IMR-90 (cell line): Measurements from ENCODE around the gene MEGF10. TPM values are rescaled to one million over a fixed set of nuclear protein-coding genes. Genes with fewer than 3 reads are reported as not detected.

ENCODE experiments used
- ATAC-seq: fragments of 200-7000 bp; cut with Tn5 transposase; 2 replicates; pipeline ENCODE4 v1.9.1; 2020; ENCODE audit warnings: low read depth, mild to moderate bottlenecking, moderate library complexity
- BruUV-seq: library from RNA; stranded (reverse); fragments of 400-500 nt; replicated peaks from 2 replicates; lab custom pipeline; 2021; lab: Mats Ljungman, UMichigan
- CTCF ChIA-PET: fragments of 300-600 bp; formaldehyde crosslinking; extraction: SDS; loops from one replicate; lab custom pipeline; 2021; ENCODE audit warnings: antibody characterized with exemption; lab: Yijun Ruan, JAX
- POLR2A ChIA-PET: fragments of 300-600 bp; sonication (Branson Sonifier 250); formaldehyde crosslinking; loops from one replicate; lab custom pipeline; 2022; ENCODE audit warnings: antibody characterized with exemption; ENCODE audit not compliant: unreplicated experiment; lab: Charles Lee
- DNase-seq: peaks from one replicate; pipeline ENCODE4 v3.0.0; 2013
- H2AFZ ChIP-seq: replicated peaks from 2 replicates; pipeline ENCODE3; 2013; ENCODE audit warnings: low read length, mild to moderate bottlenecking; ENCODE audit not compliant: poor library complexity
- H2AK5ac ChIP-seq: 2 replicates; pipeline ENCODE4 v1.6.1; 2013; ENCODE audit warnings: low read depth, low read length, inconsistent platforms
- H2AK9ac ChIP-seq: replicated peaks from 2 replicates; pipeline ENCODE3; 2013; ENCODE audit warnings: mild to moderate bottlenecking, low read depth, low read length, moderate library complexity; ENCODE audit not compliant: poor library complexity
- H2BK120ac ChIP-seq: 2 replicates; pipeline ENCODE4 v1.6.1; 2013; ENCODE audit warnings: low read depth, low read length, inconsistent platforms
- H2BK15ac ChIP-seq: 3 replicates; pipeline ENCODE4 v1.6.1; 2013; ENCODE audit warnings: low read depth, low read length, inconsistent platforms
- H2BK20ac ChIP-seq: 2 replicates; pipeline ENCODE4 v1.6.1; 2013; ENCODE audit warnings: low read depth, mild to moderate bottlenecking, inconsistent platforms, low read length, moderate library complexity
- H2BK5ac ChIP-seq: 2 replicates; pipeline ENCODE4 v1.6.1; 2013; ENCODE audit warnings: mild to moderate bottlenecking, low read depth, low read length, inconsistent platforms; ENCODE audit not compliant: poor library complexity, severe bottlenecking
- H3K14ac ChIP-seq: replicated peaks from 2 replicates; pipeline ENCODE4 v1.6.1; 2013; ENCODE audit warnings: low read depth, low read length, inconsistent platforms
- H3K18ac ChIP-seq: 2 replicates; pipeline ENCODE4 v1.6.1; 2013; ENCODE audit warnings: low read depth, low read length, control low read depth
- H3K23ac ChIP-seq: 2 replicates; pipeline ENCODE4 v1.6.1; 2013; ENCODE audit warnings: low read depth, low read length, inconsistent platforms
- H3K27ac ChIP-seq: 2 replicates; pipeline ENCODE4 v1.5.1; 2013; ENCODE audit warnings: mild to moderate bottlenecking, control low read depth, low read length; ENCODE audit not compliant: insufficient read depth
- H3K27me3 ChIP-seq: 2 replicates; pipeline ENCODE4 v1.6.1; 2013; ENCODE audit warnings: low read length; ENCODE audit not compliant: control insufficient read depth, insufficient read depth
- H3K36me3 ChIP-seq: 2 replicates; pipeline ENCODE4 v1.6.1; 2013; ENCODE audit warnings: low read length, mixed read lengths; ENCODE audit not compliant: control insufficient read depth, insufficient read depth
- H3K4ac ChIP-seq: 2 replicates; pipeline ENCODE4 v1.6.1; 2013; ENCODE audit warnings: low read depth, low read length, inconsistent platforms
- H3K4me1 ChIP-seq: 2 replicates; pipeline ENCODE4 v1.6.1; 2013; ENCODE audit warnings: low read length, mixed read lengths; ENCODE audit not compliant: control insufficient read depth, insufficient read depth
- H3K4me2 ChIP-seq: 2 replicates; pipeline ENCODE4 v1.6.1; 2013; ENCODE audit warnings: low read depth, mild to moderate bottlenecking, control low read depth, low read length, moderate library complexity
- H3K4me3 ChIP-seq: 2 replicates; pipeline ENCODE4 v1.5.1; 2013; ENCODE audit warnings: low read depth, mild to moderate bottlenecking, control low read depth, low read length, moderate library complexity; ENCODE audit not compliant: insufficient read depth
- H3K56ac ChIP-seq: 2 replicates; pipeline ENCODE4 v1.6.1; 2013; ENCODE audit warnings: low read length, inconsistent platforms; ENCODE audit not compliant: insufficient read depth; ENCODE audit errors: extremely low read depth
- H3K79me1 ChIP-seq, 2 experiments: 2 replicates each; pipeline ENCODE4 v1.6.1; 2013; ENCODE audit warnings: low read length in 2 of 2, inconsistent platforms in 1 of 2, low read depth in 1 of 2
- H3K9ac ChIP-seq: 2 replicates; pipeline ENCODE4 v1.6.1; 2013; ENCODE audit warnings: low read depth, low read length, control low read depth
- H3K9me1 ChIP-seq: 2 replicates; pipeline ENCODE4 v1.6.1; 2013; ENCODE audit warnings: low read length, inconsistent platforms; ENCODE audit not compliant: insufficient read depth
- H3K9me3 ChIP-seq: 2 replicates; pipeline ENCODE4 v1.6.1; 2013; ENCODE audit warnings: low read length; ENCODE audit not compliant: control insufficient read depth, insufficient read depth
- H4K20me1 ChIP-seq: 2 replicates; pipeline ENCODE4 v1.6.1; 2013; ENCODE audit warnings: low read length, inconsistent platforms; ENCODE audit not compliant: insufficient read depth
- H4K5ac ChIP-seq: 2 replicates; pipeline ENCODE4 v1.6.1; 2013; ENCODE audit warnings: mild to moderate bottlenecking, low read depth, low read length, control low read depth
- H4K8ac ChIP-seq, 2 experiments: 2 replicates each; pipeline ENCODE4 v1.6.1; 2013; ENCODE audit warnings: low read depth in 2 of 2, low read length in 2 of 2, control low read depth in 1 of 2, inconsistent platforms in 1 of 2
- H4K91ac ChIP-seq: 2 replicates; pipeline ENCODE4 v1.6.1; 2013; ENCODE audit warnings: low read depth, low read length, inconsistent platforms; ENCODE audit not compliant: insufficient read depth
- BHLHE40 ChIP-seq: fragments of 150-350 bp; IDR thresholded peaks from 2 replicates; pipeline ENCODE4 v1.6.1; 2016; ENCODE audit warnings: mild to moderate bottlenecking, low read depth, low read length
- CEBPB ChIP-seq: IDR thresholded peaks from 2 replicates; pipeline ENCODE4 v1.6.1; 2012; ENCODE audit warnings: low read depth, low read length, improper control_type of control experiment
- CHD1 ChIP-seq: IDR thresholded peaks from 2 replicates; pipeline ENCODE4 v1.6.1; 2012; ENCODE audit warnings: low read depth, low read length, improper control_type of control experiment
- CTCF ChIP-seq: conservative IDR thresholded peaks from 2 replicates; pipeline ENCODE4 v1.5.1; 2012; ENCODE audit warnings: mild to moderate bottlenecking, low read depth, low read length, improper control_type of control experiment
- ELK1 ChIP-seq: fragments of 150-350 bp; IDR thresholded peaks from 2 replicates; pipeline ENCODE4 v1.6.1; 2016; ENCODE audit warnings: low read depth, mild to moderate bottlenecking, low read length, moderate library complexity, borderline replicate concordance
- FOS ChIP-seq: fragments of 150-350 bp; IDR thresholded peaks from 2 replicates; pipeline ENCODE4 v1.6.1; 2016; ENCODE audit warnings: low read depth, low read length
- MAFK ChIP-seq: IDR thresholded peaks from 2 replicates; pipeline ENCODE4 v1.6.1; 2012; ENCODE audit warnings: low read depth, low read length, improper control_type of control experiment
- MAZ ChIP-seq: IDR thresholded peaks from 2 replicates; pipeline ENCODE4 v1.6.1; 2012; ENCODE audit warnings: low read depth, mild to moderate bottlenecking, low read length, improper control_type of control experiment, moderate library complexity, borderline replicate concordance
- MXI1 ChIP-seq: IDR thresholded peaks from 2 replicates; pipeline ENCODE4 v1.6.1; 2012; ENCODE audit warnings: low read depth, mild to moderate bottlenecking, low read length, moderate library complexity, borderline replicate concordance
- NFE2L2 ChIP-seq: fragments of 150-350 bp; IDR thresholded peaks from 2 replicates; pipeline ENCODE4 v1.6.1; 2016; ENCODE audit warnings: low read depth, mild to moderate bottlenecking, low read length
- POLR2A ChIP-seq: IDR thresholded peaks from 2 replicates; pipeline ENCODE4 v1.6.1; 2012; ENCODE audit warnings: mild to moderate bottlenecking, low read depth, low read length
- RAD21 ChIP-seq: IDR thresholded peaks from 2 replicates; pipeline ENCODE4 v1.6.1; 2012; ENCODE audit warnings: low read length, improper control_type of control experiment
- RCOR1 ChIP-seq: IDR thresholded peaks from 2 replicates; pipeline ENCODE4 v1.6.1; 2012; ENCODE audit warnings: mild to moderate bottlenecking, low read length, improper control_type of control experiment; ENCODE audit not compliant: insufficient replicate concordance
- RFX5 ChIP-seq: IDR thresholded peaks from 2 replicates; pipeline ENCODE4 v1.8.0; 2012; ENCODE audit warnings: low read depth, mild to moderate bottlenecking, low read length, moderate library complexity
- SMC3 ChIP-seq: fragments of 150-350 bp; IDR thresholded peaks from 2 replicates; pipeline ENCODE4 v1.6.1; 2016; ENCODE audit warnings: low read depth, mild to moderate bottlenecking, antibody characterized with exemption, low read length, moderate library complexity
- USF2 ChIP-seq: fragments of 150-350 bp; IDR thresholded peaks from 2 replicates; pipeline ENCODE4 v1.6.1; 2017; ENCODE audit warnings: mild to moderate bottlenecking, antibody characterized with exemption, low read length, low read depth
- WGBS, 2 experiments: methylation state at CpG; one replicate each; pipeline versions ENCODE4 v1.1.5 to v1.1.7; 2013; ENCODE audit warnings: missing lambda C conversion rate in 2 of 2; ENCODE audit not compliant: insufficient read length in 1 of 2; ENCODE audit errors: extremely low coverage in 2 of 2; 5-methylcytosine and 5-hydroxymethylcytosine counted together
- dilution Hi-C: fragments of 300-500 bp; cut with HindIII; formaldehyde crosslinking; loops from one replicate; pipeline ENCODE4 v1.14.3; 2018; ENCODE audit warnings: low sequenced_read_pairs; ENCODE audit not compliant: unreplicated experiment
- in situ Hi-C: fragments of 300-500 bp; cut with MboI; formaldehyde crosslinking; loops from 3 replicates; pipeline ENCODE4 v1.14.3; 2019; ENCODE audit warnings: low sequenced_read_pairs, inconsistent platforms, mixed read lengths
- intact Hi-C: fragments of 100-400 bp; cut with micrococcal nuclease; formaldehyde crosslinking; loops from 2 replicates; pipeline ENCODE4 v1.10.0; 2022
- polyA plus RNA-seq, 3 experiments: library from polyadenylated mRNA; depleted of rRNA; stranded (reverse); fragments of >200 nt; gene quantifications; 2 replicates each; pipeline ENCODE4 v1.2.3, GENCODE V29; 2012; ENCODE audit warnings: low replicate concordance in 1 of 3
- total RNA-seq: library from RNA; depleted of rRNA; stranded (reverse); fragments of >200 nt; gene quantifications from 2 replicates; pipeline ENCODE4 v1.2.3, GENCODE V29; 2012

The MEGF10 gene
- total and polyA plus RNA-seq, 2 of the 4 experiments (the other 2 are of a cell fraction) = not detected

DNA sequence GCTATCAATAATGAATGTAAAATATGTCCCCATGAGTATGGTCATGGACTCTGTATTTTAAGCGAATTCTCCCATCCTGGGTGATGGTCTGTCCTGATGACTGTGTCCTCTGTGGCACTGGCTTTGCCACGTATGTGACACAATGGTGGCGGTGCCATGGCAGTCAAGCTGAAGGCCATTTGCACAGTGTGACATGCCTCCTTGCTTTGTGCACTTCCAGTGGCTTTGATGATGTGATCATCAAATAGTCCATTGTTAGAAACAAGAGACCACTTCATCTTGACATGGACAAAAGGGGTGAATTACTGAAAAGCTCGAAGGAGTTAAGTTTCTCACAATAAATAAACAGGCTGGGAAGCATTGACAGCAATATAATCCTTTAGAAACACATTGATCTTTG, 195.9 kb downstream of the MEGF10 start:
- no peak overlapping the region for H3K9ac ChIP-seq
- no peak overlapping the region for H2AK9ac ChIP-seq
- H3K27me3 ChIP-seq = peaks cover 10% of the 10 kb centered on the region
- no peak overlapping the region for H2BK5ac ChIP-seq
- H3K23ac ChIP-seq = no peak overlapping the region
- no CpG with 5 or more reads among the region's 4 CpGs for WGBS, 2 experiments
- in situ Hi-C loops = loop anchor here (10.0 kb wide), 1 partner anchor 192 kb away; the partner anchor contains the start of gene MEGF10
- no peak overlapping the region for H2BK20ac ChIP-seq
- ATAC-seq (no peak), DNase-seq (no peak)
- intact Hi-C loops = no loop called here
- no peak overlapping the region for H4K91ac ChIP-seq
- no peak overlapping the region for H2AK5ac ChIP-seq
- no peaks in the 10 kb centered on the region for H4K20me1 ChIP-seq
- no peak for TF ChIP-seq MXI1
- no peak for TF ChIP-seq ELK1
- no peak for TF ChIP-seq CTCF
- no peak for TF ChIP-seq MAZ
- no peak for TF ChIP-seq FOS
- TF ChIP-seq SMC3 = no peak
- TF ChIP-seq USF2 = no peak
- TF ChIP-seq CEBPB = no peak
- no peak for TF ChIP-seq CHD1
- no peak for TF ChIP-seq MAFK
- TF ChIP-seq NFE2L2 = no peak
- TF ChIP-seq RAD21 = no peak
- TF ChIP-seq RFX5 = no peak
- no peak for TF ChIP-seq POLR2A
- TF ChIP-seq RCOR1 = no peak
- no peak for TF ChIP-seq BHLHE40
- no peak overlapping the region for H3K56ac ChIP-seq
- no peaks in the 10 kb centered on the region for H3K9me3 ChIP-seq
- no peaks in the 10 kb centered on the region for H3K79me1 ChIP-seq
- ChIA-PET POLR2A (no interaction called here), CTCF (no interaction called here)
- H3K18ac ChIP-seq = no peak overlapping the region
- H3K4me3 ChIP-seq = no peak overlapping the region
- H3K4me1 ChIP-seq = no peaks in the 10 kb centered on the region
- no peak overlapping the region for H3K14ac ChIP-seq
- H3K36me3 ChIP-seq = no peaks in the 10 kb centered on the region
- H4K5ac ChIP-seq = no peak overlapping the region
- H3K4me2 ChIP-seq = no peak overlapping the region
- no peak overlapping the region for H4K8ac ChIP-seq
- BruUV-seq = no TSS peak
- H3K4ac ChIP-seq = no peak overlapping the region
- H3K27ac ChIP-seq = no peak overlapping the region
- H3K9me1 ChIP-seq = no peaks in the 10 kb centered on the region
- H2BK120ac ChIP-seq = no peak overlapping the region
- no peak overlapping the region for H2AFZ ChIP-seq
- H2BK15ac ChIP-seq = no peak overlapping the region
- dilution Hi-C loops = no loop called here
